GM19463 (cell line): Measurements from ENCODE around the gene RAP2C.
"Not testable (repeated sequence)": the region's sequence is repeated elsewhere in the genome, so short reads cannot be mapped to it uniquely, and the experiment has no call there.

ENCODE experiments used
- ATAC-seq: cut with Tn5 transposase; IDR thresholded peaks from one replicate; pipeline ENCODE4 v1.9.1; 2021; ENCODE audit warnings: mild to moderate bottlenecking, moderate library complexity; ENCODE audit not compliant: unreplicated experiment

The RAP2C gene

GRCh38 chrX:132200976-132201375, 18.3 kb downstream of the RAP2C start:
- no peak for ATAC-seq

- ATAC-seq: no peak
Measured at GRCh38 chrX:132199941-132200340, 19.3 kb downstream of the RAP2C start.

- no peak for ATAC-seq
Measured at GRCh38 chrX:132193872-132194574, 25.2 kb downstream of the RAP2C start.

GRCh38 chrX:132191938-132192337, 27.3 kb downstream of the RAP2C start:
- no peak for ATAC-seq

GRCh38 chrX:132188175-132188574, 31.1 kb downstream of the RAP2C start:
- ATAC-seq: no peak

- ATAC-seq: no peak
Measured at GRCh38 chrX:132187451-132187850, 31.8 kb downstream of the RAP2C start.

- no peak for ATAC-seq
Measured at GRCh38 chrX:132184871-132185270, 34.4 kb downstream of the RAP2C start.

GRCh38 chrX:132181364-132181763, 37.9 kb downstream of the RAP2C start:
- ATAC-seq: no peak

- ATAC-seq: no peak
Measured at GRCh38 chrX:132180929-132181328, 38.3 kb downstream of the RAP2C start.

GRCh38 chrX:132173647-132174046, 45.6 kb downstream of the RAP2C start:
- ATAC-seq: no peak

GRCh38 chrX:132171881-132172280, 47.4 kb downstream of the RAP2C start:
- no peak for ATAC-seq

GRCh38 chrX:132171478-132171877, 47.8 kb downstream of the RAP2C start:
- no peak for ATAC-seq

GRCh38 chrX:132169554-132169953, 49.7 kb downstream of the RAP2C start:
- ATAC-seq: no peak

- ATAC-seq: no peak
Measured at GRCh38 chrX:132165651-132166050, 53.6 kb downstream of the RAP2C start.

- ATAC-seq: no peak
Measured at GRCh38 chrX:132165005-132165404, 54.2 kb downstream of the RAP2C start.

GRCh38 chrX:132163094-132163493, 56.2 kb downstream of the RAP2C start:
- not testable (repeated sequence) for ATAC-seq

GRCh38 chrX:132153166-132153565, 66.1 kb downstream of the RAP2C start:
- no peak for ATAC-seq
